Kidney (tissue), 14 donors: ENCODE results near the gene HSD17B10. TPM values are rescaled to one million over a fixed set of nuclear protein-coding genes. Genes with fewer than 3 reads are reported as not detected.
"Not testable (repeated sequence)": the region's sequence is repeated elsewhere in the genome, so short reads cannot be mapped to it uniquely, and the experiment has no call there.

Source experiments
- DNase-seq, 5 donors: peaks; one replicate each; pipeline ENCODE4 v3.0.0-alpha.2; 2013 to 2020
- FAIRE-seq: peaks from 2 replicates; lab custom pipeline; 2012; peaks lifted over from hg19 to GRCh38; lab: Jason Lieb, UNC
- H3K27ac ChIP-seq, 2 donors: one replicate each; pipeline ENCODE4 v1.7.0; 2013; ENCODE audit warnings: low read depth in 2 of 2, low read length in 2 of 2, inconsistent platforms in 1 of 2
- H3K27me3 ChIP-seq: one replicate; pipeline ENCODE4 v1.7.1; 2013; ENCODE audit warnings: low read length, inconsistent platforms; ENCODE audit not compliant: control insufficient read depth, insufficient read depth
- H3K36me3 ChIP-seq, 3 donors: one replicate each; pipeline versions ENCODE4 v1.7.0 to v1.7.1; 2013; ENCODE audit warnings: low read length in 3 of 3, control low read depth in 1 of 3, inconsistent platforms in 1 of 3; ENCODE audit not compliant: insufficient read depth in 3 of 3, control insufficient read depth in 2 of 3
- H3K4me1 ChIP-seq, 3 donors: one replicate each; pipeline versions ENCODE4 v1.7.0 to v1.7.1; 2013; ENCODE audit warnings: low read length in 3 of 3, inconsistent platforms in 1 of 3, low read depth in 1 of 3; ENCODE audit not compliant: control insufficient read depth in 2 of 3, insufficient read depth in 2 of 3
- H3K4me3 ChIP-seq, 3 donors: one replicate each; pipeline versions ENCODE4 v1.7.0 to v1.8.1; 2013; ENCODE audit warnings: low read length in 3 of 3, control low read depth in 1 of 3, inconsistent platforms in 1 of 3
- H3K9ac ChIP-seq, 3 donors: one replicate each; pipeline versions ENCODE4 v1.7.0 to v1.7.1; 2013; ENCODE audit warnings: low read length in 3 of 3, control low read depth in 1 of 3, inconsistent platforms in 1 of 3
- H3K9me3 ChIP-seq, 3 donors: one replicate each; pipeline versions ENCODE4 v1.7.0 to v1.7.1; 2013; ENCODE audit warnings: low read length in 3 of 3, control low read depth in 1 of 3, inconsistent platforms in 1 of 3; ENCODE audit not compliant: control insufficient read depth in 2 of 3, insufficient read depth in 1 of 3
- intact Hi-C: fragments of 100-400 bp; cut with DNase I; formaldehyde crosslinking; loops from one replicate; pipeline ENCODE4 v1.11.1; 2022
- polyA plus RNA-seq: library from polyadenylated mRNA; stranded (reverse); fragments of 350-450 nt; fragmentation: Illumina TruSeq; extraction: RNeasy Lipid Tissue Mini Kit (QIAGEN cat#74804); gene quantifications from one replicate; pipeline ENCODE4 v1.2.3, GENCODE V29; 2014; ENCODE audit warnings: low read depth, low replicate concordance; ENCODE audit not compliant: insufficient read depth
- total RNA-seq: library from RNA; stranded (reverse); fragmentation: NEBNext Ultra II Directional; extraction: Animal tissue kit (Norgen Biotek cat#: 25700); gene quantifications from one replicate; pipeline ENCODE4 v1.2.1, GENCODE V29; 2021
- TF ChIP-seq, protein P1 (sequence below): IDR thresholded peaks from 3 replicates; pipeline ENCODE4 v1.5.1; 2012; ENCODE audit warnings: mild to moderate bottlenecking, moderate library complexity, borderline replicate concordance; ENCODE audit not compliant: insufficient read depth; ENCODE audit errors: extremely low read depth
- donor health status: control.
- donor health status: control.
- donor health status: control.
- donor health status: control.
- donor health status: control.
- donor health status: DM: yes; HTN: yes; CAD: no.
- donor health status: Normal renal cell carcinoma (clear cell type).

HSD17B10 gene
- total and polyA plus RNA-seq, 2 donors from 2014 or later: 95.2 to 255 TPM

DNA sequence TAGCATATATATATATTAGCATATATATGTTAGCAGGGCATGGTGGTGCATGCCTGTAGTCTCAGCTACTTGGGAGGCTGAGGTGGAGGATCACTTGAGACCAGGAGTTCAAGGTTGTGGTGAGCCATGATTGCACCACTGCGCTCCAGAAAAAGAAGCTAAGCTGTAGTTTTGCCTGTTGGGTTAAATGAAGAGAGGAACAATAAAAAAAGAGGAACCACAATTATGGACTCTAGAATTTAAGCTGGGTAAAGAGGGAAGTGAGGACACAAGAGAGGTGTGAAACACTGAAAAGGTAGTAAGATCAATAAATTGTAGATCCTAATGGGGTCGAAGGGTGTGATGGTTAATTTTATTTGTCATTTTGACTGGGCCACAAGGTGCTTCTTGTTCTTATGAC is 40.5 kb upstream of the HSD17B10 start:
- Histone ChIP-seq H3K27ac (no peak overlapping the region), H3K4me1 (no peaks in the 10 kb centered on the region), H3K9me3 (no peaks in the 10 kb centered on the region), H3K4me3 (no peak overlapping the region), H3K36me3 (no peaks in the 10 kb centered on the region), H3K27me3 (peaks cover 10% of the 10 kb centered on the region), H3K9ac (no peak overlapping the region)
- DNase-seq (no peak), FAIRE-seq (no peak)
- TF ChIP-seq, protein P1, sequence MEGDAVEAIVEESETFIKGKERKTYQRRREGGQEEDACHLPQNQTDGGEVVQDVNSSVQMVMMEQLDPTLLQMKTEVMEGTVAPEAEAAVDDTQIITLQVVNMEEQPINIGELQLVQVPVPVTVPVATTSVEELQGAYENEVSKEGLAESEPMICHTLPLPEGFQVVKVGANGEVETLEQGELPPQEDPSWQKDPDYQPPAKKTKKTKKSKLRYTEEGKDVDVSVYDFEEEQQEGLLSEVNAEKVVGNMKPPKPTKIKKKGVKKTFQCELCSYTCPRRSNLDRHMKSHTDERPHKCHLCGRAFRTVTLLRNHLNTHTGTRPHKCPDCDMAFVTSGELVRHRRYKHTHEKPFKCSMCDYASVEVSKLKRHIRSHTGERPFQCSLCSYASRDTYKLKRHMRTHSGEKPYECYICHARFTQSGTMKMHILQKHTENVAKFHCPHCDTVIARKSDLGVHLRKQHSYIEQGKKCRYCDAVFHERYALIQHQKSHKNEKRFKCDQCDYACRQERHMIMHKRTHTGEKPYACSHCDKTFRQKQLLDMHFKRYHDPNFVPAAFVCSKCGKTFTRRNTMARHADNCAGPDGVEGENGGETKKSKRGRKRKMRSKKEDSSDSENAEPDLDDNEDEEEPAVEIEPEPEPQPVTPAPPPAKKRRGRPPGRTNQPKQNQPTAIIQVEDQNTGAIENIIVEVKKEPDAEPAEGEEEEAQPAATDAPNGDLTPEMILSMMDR: no peak
- intact Hi-C loops: no loop called here

DNA sequence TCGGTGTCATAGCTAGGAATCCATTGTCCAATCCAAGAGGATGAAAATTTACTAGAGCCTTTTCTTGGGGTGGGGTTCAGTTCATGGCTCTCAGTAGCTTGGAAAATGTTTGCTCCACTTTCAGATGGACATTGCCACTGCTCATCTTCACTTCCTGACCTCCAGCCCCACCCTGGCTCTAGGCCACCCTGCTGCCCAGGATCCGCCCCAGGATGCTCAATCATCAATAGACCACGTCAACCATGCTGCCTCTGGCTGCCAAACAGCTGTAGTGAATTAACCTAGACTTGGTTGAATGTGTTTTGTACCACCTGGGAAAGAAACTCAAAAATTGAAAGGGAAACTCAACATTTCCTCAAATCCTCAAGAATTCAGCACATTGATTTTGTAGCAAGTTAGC is 37.2 kb upstream of the HSD17B10 start:
- no peaks in the 10 kb centered on the region for H3K4me1 ChIP-seq

DNA sequence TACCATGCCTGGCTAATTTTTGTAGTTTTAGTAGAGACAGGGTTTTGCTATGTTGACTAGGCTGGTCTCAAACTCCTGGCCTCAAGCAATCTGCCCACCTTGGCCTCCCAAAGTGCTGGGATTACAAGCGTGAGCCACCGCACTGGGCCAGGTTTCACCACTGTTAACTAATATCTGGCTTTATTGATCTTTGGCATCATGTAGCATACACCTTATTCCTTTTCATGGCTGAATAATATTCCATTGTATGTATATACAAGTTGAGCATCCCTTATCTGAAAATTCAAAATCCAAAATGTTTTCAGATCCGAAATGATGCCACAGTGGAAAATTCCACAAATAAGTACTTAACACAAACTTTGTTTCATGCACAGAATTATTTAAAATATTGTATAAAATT is 34.5 kb upstream of the HSD17B10 start:
- H3K36me3 ChIP-seq, DNase-seq, intact Hi-C loops, FAIRE-seq, H3K27ac ChIP-seq, H3K4me1 ChIP-seq, H3K9ac ChIP-seq, H3K4me3 ChIP-seq, H3K27me3 ChIP-seq, H3K9me3 ChIP-seq: not testable (repeated sequence)

More for the DNA sequence above, 37.2 kb upstream of the HSD17B10 start:
- TF ChIP-seq, protein P1: no peak
- no peaks in the 10 kb centered on the region for H3K9me3 ChIP-seq
- no peak overlapping the region for H3K9ac ChIP-seq
- FAIRE-seq (no peak), DNase-seq (no peak)
- no peak overlapping the region for H3K4me3 ChIP-seq
- H3K27ac ChIP-seq: no peak overlapping the region
- peaks cover 9% of the 10 kb centered on the region for H3K27me3 ChIP-seq
- intact Hi-C loops: no loop called here
- H3K36me3 ChIP-seq: no peaks in the 10 kb centered on the region

DNA sequence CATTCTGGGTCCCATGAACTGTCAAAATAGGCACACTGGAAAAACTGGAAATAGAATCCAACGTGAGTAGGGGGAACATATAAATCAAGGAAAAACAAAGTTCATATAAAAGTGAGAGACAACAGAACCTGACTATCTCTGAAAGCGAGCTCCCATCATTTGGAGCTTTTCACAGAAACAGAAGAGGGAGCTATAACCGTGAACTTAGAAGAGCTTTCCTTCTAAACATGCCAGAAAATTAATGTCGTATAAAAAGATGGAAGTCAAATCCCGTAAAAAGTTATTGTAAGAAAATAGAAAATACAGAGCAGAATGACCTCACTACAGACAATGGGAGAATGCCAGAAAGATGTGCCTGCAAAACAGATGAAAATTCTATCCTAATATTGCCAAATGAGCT is 23.9 kb upstream of the HSD17B10 start:
- no peaks in the 10 kb centered on the region for H3K9me3 ChIP-seq
- H3K27ac ChIP-seq: no peak overlapping the region
- H3K27me3 ChIP-seq: peaks cover 3% of the 10 kb centered on the region
- FAIRE-seq (no peak), DNase-seq (no peak)
- H3K4me1 ChIP-seq: no peaks in the 10 kb centered on the region
- H3K9ac ChIP-seq: no peak overlapping the region
- TF ChIP-seq, protein P1: no peak
- H3K36me3 ChIP-seq: no peaks in the 10 kb centered on the region
- intact Hi-C loops: no loop called here
- H3K4me3 ChIP-seq: no peak overlapping the region
